GM12878 (cell line): ENCODE results near the gene ZDHHC11B. TPM values are rescaled to one million over a fixed set of nuclear protein-coding genes. Genes with fewer than 3 reads are reported as not detected.

Source experiments
- ATAC-seq: fragments of 200-7000 bp; cut with Tn5 transposase; 3 replicates; pipeline ENCODE4 v1.9.1; 2020; ENCODE audit warnings: mild to moderate bottlenecking, moderate library complexity
- BruUV-seq: library from RNA; stranded (reverse); fragments of 400-500 nt; replicated peaks from 2 replicates; lab custom pipeline; 2021; lab: Mats Ljungman, UMichigan
- CTCF ChIA-PET: fragments of 300-600 bp; sonication (Branson Sonifier 250); formaldehyde crosslinking; extraction: SDS; loops from one replicate; lab custom pipeline; 2021; ENCODE audit warnings: inconsistent platforms; lab: Yijun Ruan, JAX
- POLR2A ChIA-PET: fragments of 350-600 bp; formaldehyde crosslinking; extraction: SDS; loops from one replicate; lab custom pipeline; 2021; ENCODE audit warnings: inconsistent platforms; lab: Charles Lee
- RAD21 ChIA-PET: fragments of 300-600 bp; sonication (Branson Sonifier 250); formaldehyde crosslinking; loops from one replicate; lab custom pipeline; 2023; ENCODE audit warnings: antibody characterized with exemption; ENCODE audit not compliant: unreplicated experiment; lab: Charles Lee
- SMC1A ChIA-PET: fragments of 300-600 bp; sonication (Branson Sonifier 250); formaldehyde crosslinking; loops from one replicate; lab custom pipeline; 2023; ENCODE audit not compliant: unreplicated experiment, uncharacterized antibody; lab: Charles Lee
- DNase-seq: peaks from one replicate; pipeline ENCODE4 v3.0.0-alpha.2; 2011; ENCODE audit warnings: low read depth, low spot score
- FAIRE-seq: peaks from 3 replicates; lab custom pipeline; 2011; peaks lifted over from hg19 to GRCh38; lab: Jason Lieb, UNC
- H2AFZ ChIP-seq: 2 replicates; pipeline ENCODE4 v1.6.0; 2011; ENCODE audit warnings: low read depth, low read length, control low read depth; ENCODE audit not compliant: control insufficient read depth
- H3K27ac ChIP-seq: 2 replicates; pipeline ENCODE4 v1.5.1; 2011; ENCODE audit warnings: control low read depth; ENCODE audit not compliant: control insufficient read depth, insufficient read depth
- H3K27me3 ChIP-seq, 2 experiments: replicated peaks in 1 of 2; 2 replicates each; pipeline versions ENCODE4 v1.6.0 to v1.6.1; 2011; ENCODE audit warnings: low read length in 1 of 2; ENCODE audit not compliant: control insufficient read depth in 2 of 2, insufficient read depth in 2 of 2
- H3K36me3 ChIP-seq, 2 experiments: 2 replicates each; pipeline ENCODE4 v1.5.1; 2011; ENCODE audit warnings: low read length in 1 of 2; ENCODE audit not compliant: control insufficient read depth in 2 of 2, insufficient read depth in 2 of 2
- H3K4me1 ChIP-seq: 2 replicates; pipeline ENCODE4 v1.6.1; 2011; ENCODE audit warnings: mild to moderate bottlenecking, low read length, moderate library complexity, mixed read lengths; ENCODE audit not compliant: control insufficient read depth, insufficient read depth
- H3K4me2 ChIP-seq: 2 replicates; pipeline ENCODE4 v1.6.0; 2011; ENCODE audit warnings: control low read depth; ENCODE audit not compliant: control insufficient read depth, insufficient read depth
- H3K4me3 ChIP-seq: fragments of 200-600 bp; sonication (generic); 2 replicates; pipeline ENCODE4 v1.5.1; 2016
- H3K79me2 ChIP-seq: 2 replicates; pipeline ENCODE4 v1.6.0; 2011; ENCODE audit warnings: low read length; ENCODE audit not compliant: control insufficient read depth, insufficient read depth
- H3K9ac ChIP-seq: 2 replicates; pipeline ENCODE4 v1.8.0; 2011; ENCODE audit warnings: low read length, control low read depth, mixed read lengths; ENCODE audit not compliant: control insufficient read depth, insufficient read depth
- H3K9me3 ChIP-seq: replicated peaks from 3 replicates; pipeline ENCODE4 v1.5.1; 2011; ENCODE audit warnings: mild to moderate bottlenecking, low read length; ENCODE audit not compliant: control insufficient read depth, insufficient read depth
- H4K20me1 ChIP-seq: 2 replicates; pipeline ENCODE4 v1.6.0; 2011; ENCODE audit not compliant: control insufficient read depth, insufficient read depth
- BCL11A ChIP-seq: IDR thresholded peaks from 2 replicates; pipeline ENCODE4 v1.6.1; 2011; ENCODE audit warnings: low read depth, low read length
- EGR1 ChIP-seq, 2 experiments: IDR thresholded peaks; 1 replicate in 1 of 2; 2 replicates in 1 of 2; pipeline ENCODE4 v1.6.1; 2011 to 2012; ENCODE audit warnings: low read depth in 2 of 2, low read length in 2 of 2, borderline replicate concordance in 1 of 2, mild to moderate bottlenecking in 1 of 2, moderate library complexity in 1 of 2
- FOS ChIP-seq: IDR thresholded peaks from 3 replicates; pipeline ENCODE4 v1.6.1; 2011; ENCODE audit warnings: borderline replicate concordance; ENCODE audit not compliant: insufficient read length; ENCODE audit errors: extremely low read depth
- IKZF2 ChIP-seq, 2 experiments: fragments of 450-650 bp; IDR thresholded peaks; 2 replicates each; pipeline ENCODE4 v1.6.1; 2017; ENCODE audit warnings: mild to moderate bottlenecking in 2 of 2, moderate library complexity in 2 of 2
- NRF1 ChIP-seq: conservative IDR thresholded peaks from 2 replicates; pipeline ENCODE4 v1.6.1; 2011; ENCODE audit warnings: mild to moderate bottlenecking, low read depth, low read length, improper control_type of control experiment
- PML ChIP-seq: IDR thresholded peaks from 2 replicates; pipeline ENCODE4 v1.6.1; 2012; ENCODE audit warnings: low read length, inconsistent platforms
- RAD21 ChIP-seq: IDR thresholded peaks from 2 replicates; pipeline ENCODE4 v1.6.1; 2011; ENCODE audit warnings: mild to moderate bottlenecking, low read depth, low read length, moderate library complexity; ENCODE audit not compliant: insufficient read depth
- RELA ChIP-seq: fragments of 450-650 bp; IDR thresholded peaks from 2 replicates; pipeline ENCODE4 v1.8.0; 2014; ENCODE audit warnings: borderline replicate concordance; ENCODE audit not compliant: partially characterized antibody
- SPI1 ChIP-seq: IDR thresholded peaks from 2 replicates; pipeline ENCODE4 v1.6.1; 2011; ENCODE audit warnings: low read depth, mild to moderate bottlenecking, low read length, moderate library complexity, borderline replicate concordance; ENCODE audit not compliant: insufficient read depth
- ZNF217 ChIP-seq: fragments of 450-650 bp; IDR thresholded peaks from 2 replicates; pipeline ENCODE4 v1.6.1; 2017; ENCODE audit warnings: antibody characterized with exemption, mild to moderate bottlenecking
- ZNF384 ChIP-seq: IDR thresholded peaks from 2 replicates; pipeline ENCODE4 v1.6.1; 2012; ENCODE audit warnings: low read depth, mild to moderate bottlenecking, low read length, improper control_type of control experiment, borderline replicate concordance
- ZZZ3 ChIP-seq: IDR thresholded peaks from 2 replicates; pipeline ENCODE4 v1.6.1; 2011; ENCODE audit warnings: low read depth; ENCODE audit not compliant: control insufficient read depth, insufficient read length
- WGBS: methylation state at CpG from one replicate; pipeline ENCODE4 v1.1.6; 2016; ENCODE audit warnings: low lambda C conversion rate; ENCODE audit not compliant: insufficient replicate concordance, insufficient coverage; ENCODE audit errors: missing lambda C conversion rate; 5-methylcytosine and 5-hydroxymethylcytosine counted together
- in situ Hi-C: fragments of 300-500 bp; cut with MboI; formaldehyde crosslinking; loops from 9 replicates; pipeline ENCODE4 v1.14.3; 2018; ENCODE audit warnings: mixed read lengths
- intact Hi-C: fragments of 100-400 bp; cut with micrococcal nuclease; formaldehyde crosslinking; loops from one replicate; pipeline ENCODE4 v1.14.2; 2022; ENCODE audit not compliant: unreplicated experiment
- polyA plus RNA-seq, 11 experiments: library from polyadenylated mRNA; depleted of rRNA in 4 of 11; unstranded in 6 of 11; stranded (reverse) in 5 of 11; fragments of >200 nt; fragmentation: Nextera tagmentation in 4 of 11; fragmentation: Illumina TruSeq in 1 of 11; extraction: Ambion mirVana in 4 of 11; extraction: Trizol in 1 of 11; gene quantifications; 1 replicate in 1 of 11; 2 replicates in 10 of 11; pipeline versions ENCODE4 v1.2.1 to v1.2.3, GENCODE V29; 2011 to 2016; ENCODE audit warnings: inconsistent platforms in 2 of 11, missing spikeins in 2 of 11, low read depth in 1 of 11
- total RNA-seq, 4 experiments: library from RNA; depleted of rRNA in 3 of 4; stranded (reverse); fragments of >200 nt in 3 of 4; fragmentation: Illumina TruSeq in 1 of 4; extraction: Trizol in 1 of 4; gene quantifications; 2 replicates each; pipeline versions ENCODE4 v1.2.1 to v1.2.3, GENCODE V29; 2013 to 2021
- TF ChIP-seq, protein P1 (sequence below): fragments of 450-650 bp; formaldehyde crosslinking; IDR thresholded peaks from 2 replicates; pipeline ENCODE4 v1.4.0; 2020; ENCODE audit warnings: mild to moderate bottlenecking, moderate library complexity
- TF ChIP-seq, protein P2 (sequence below): fragments of 450-650 bp; IDR thresholded peaks from 2 replicates; pipeline ENCODE4 v1.6.1; 2017; ENCODE audit warnings: antibody characterized with exemption, mild to moderate bottlenecking, moderate library complexity

Gene ZDHHC11B
- total and polyA plus RNA-seq, 10 of the 15 experiments (the other 5 are each of a cell fraction or from before 2014, with no cell fraction given) = 0.01 to 0.10 (median 0.09) TPM; not detected in 7

DNA sequence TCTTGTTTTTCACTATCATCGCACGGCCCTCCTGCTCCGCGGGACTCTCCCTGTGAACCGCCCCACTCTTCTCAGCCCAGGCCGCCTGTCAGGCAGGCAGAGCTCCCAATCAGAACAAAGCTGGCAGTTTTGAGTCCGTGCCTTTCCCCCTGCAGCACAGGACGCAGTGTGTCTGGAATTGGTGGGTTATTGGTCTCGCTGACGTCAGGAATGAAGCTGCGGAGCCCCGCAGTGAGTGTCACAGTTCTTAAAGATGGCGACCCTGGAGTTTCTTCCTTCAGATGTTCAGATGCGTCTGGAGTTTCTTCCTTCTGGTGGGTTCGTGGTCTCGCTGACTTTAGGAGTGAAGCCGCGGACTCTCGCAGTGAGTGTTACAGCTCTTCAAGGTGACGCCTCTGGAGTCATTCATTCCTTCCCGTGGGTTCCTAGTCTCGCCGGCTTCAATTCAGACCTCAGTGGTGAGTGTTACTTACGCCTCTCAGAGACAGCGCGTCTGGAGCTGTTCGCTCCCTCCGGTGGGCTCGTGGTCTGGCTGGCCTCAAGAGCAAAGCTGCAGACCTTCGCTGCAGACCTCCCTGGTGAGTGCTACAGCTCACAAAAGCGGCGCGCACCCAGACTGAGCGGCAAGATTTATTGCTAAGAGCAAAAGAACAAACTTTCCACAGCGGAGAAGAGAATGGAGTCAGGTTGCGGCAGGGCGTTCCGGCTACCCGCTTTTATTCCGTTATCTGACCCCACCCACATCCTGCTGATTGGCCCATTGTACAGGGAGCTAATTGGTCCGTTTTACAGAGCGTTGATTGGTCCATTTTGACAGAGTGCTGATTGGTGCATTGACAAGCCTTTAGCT is 7.4 kb downstream of the ZDHHC11B start:
- Histone ChIP-seq H3K79me2 (no peaks in the 10 kb centered on the region), H3K9me3 (no peaks in the 10 kb centered on the region), H3K4me2 (no peak overlapping the region), H4K20me1 (no peaks in the 10 kb centered on the region)
- SMC1A ChIA-PET = no interaction called here
- no peak for TF ChIP-seq FOS
- no peak for TF ChIP-seq IKZF2 (IDR thresholded peaks at IDR 0.05)
- no peak for TF ChIP-seq EGR1 (IDR thresholded peaks at IDR 0.05; ENCODE audit: borderline replicate concordance in 1 of 2, low read depth in 2 of 2, low read length in 2 of 2)
- TF ChIP-seq, protein P1, sequence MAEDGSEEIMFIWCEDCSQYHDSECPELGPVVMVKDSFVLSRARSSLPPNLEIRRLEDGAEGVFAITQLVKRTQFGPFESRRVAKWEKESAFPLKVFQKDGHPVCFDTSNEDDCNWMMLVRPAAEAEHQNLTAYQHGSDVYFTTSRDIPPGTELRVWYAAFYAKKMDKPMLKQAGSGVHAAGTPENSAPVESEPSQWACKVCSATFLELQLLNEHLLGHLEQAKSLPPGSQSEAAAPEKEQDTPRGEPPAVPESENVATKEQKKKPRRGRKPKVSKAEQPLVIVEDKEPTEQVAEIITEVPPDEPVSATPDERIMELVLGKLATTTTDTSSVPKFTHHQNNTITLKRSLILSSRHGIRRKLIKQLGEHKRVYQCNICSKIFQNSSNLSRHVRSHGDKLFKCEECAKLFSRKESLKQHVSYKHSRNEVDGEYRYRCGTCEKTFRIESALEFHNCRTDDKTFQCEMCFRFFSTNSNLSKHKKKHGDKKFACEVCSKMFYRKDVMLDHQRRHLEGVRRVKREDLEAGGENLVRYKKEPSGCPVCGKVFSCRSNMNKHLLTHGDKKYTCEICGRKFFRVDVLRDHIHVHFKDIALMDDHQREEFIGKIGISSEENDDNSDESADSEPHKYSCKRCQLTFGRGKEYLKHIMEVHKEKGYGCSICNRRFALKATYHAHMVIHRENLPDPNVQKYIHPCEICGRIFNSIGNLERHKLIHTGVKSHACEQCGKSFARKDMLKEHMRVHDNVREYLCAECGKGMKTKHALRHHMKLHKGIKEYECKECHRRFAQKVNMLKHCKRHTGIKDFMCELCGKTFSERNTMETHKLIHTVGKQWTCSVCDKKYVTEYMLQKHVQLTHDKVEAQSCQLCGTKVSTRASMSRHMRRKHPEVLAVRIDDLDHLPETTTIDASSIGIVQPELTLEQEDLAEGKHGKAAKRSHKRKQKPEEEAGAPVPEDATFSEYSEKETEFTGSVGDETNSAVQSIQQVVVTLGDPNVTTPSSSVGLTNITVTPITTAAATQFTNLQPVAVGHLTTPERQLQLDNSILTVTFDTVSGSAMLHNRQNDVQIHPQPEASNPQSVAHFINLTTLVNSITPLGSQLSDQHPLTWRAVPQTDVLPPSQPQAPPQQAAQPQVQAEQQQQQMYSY (CRISPR knock-in tag) = no peak
- no peak for TF ChIP-seq SPI1
- TF ChIP-seq RELA = no peak
- TF ChIP-seq PML = no peak
- TF ChIP-seq NRF1 = no peak
- no peak for TF ChIP-seq BCL11A
- no peak for TF ChIP-seq ZNF217
- no peak for TF ChIP-seq ZNF384
- no peak for TF ChIP-seq ZZZ3
- no peak for TF ChIP-seq RAD21
- TF ChIP-seq, protein P2, sequence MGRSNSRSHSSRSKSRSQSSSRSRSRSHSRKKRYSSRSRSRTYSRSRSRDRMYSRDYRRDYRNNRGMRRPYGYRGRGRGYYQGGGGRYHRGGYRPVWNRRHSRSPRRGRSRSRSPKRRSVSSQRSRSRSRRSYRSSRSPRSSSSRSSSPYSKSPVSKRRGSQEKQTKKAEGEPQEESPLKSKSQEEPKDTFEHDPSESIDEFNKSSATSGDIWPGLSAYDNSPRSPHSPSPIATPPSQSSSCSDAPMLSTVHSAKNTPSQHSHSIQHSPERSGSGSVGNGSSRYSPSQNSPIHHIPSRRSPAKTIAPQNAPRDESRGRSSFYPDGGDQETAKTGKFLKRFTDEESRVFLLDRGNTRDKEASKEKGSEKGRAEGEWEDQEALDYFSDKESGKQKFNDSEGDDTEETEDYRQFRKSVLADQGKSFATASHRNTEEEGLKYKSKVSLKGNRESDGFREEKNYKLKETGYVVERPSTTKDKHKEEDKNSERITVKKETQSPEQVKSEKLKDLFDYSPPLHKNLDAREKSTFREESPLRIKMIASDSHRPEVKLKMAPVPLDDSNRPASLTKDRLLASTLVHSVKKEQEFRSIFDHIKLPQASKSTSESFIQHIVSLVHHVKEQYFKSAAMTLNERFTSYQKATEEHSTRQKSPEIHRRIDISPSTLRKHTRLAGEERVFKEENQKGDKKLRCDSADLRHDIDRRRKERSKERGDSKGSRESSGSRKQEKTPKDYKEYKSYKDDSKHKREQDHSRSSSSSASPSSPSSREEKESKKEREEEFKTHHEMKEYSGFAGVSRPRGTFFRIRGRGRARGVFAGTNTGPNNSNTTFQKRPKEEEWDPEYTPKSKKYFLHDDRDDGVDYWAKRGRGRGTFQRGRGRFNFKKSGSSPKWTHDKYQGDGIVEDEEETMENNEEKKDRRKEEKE = no peak
- TF ChIP-seq, all 136 proteins: peak for 0
- Histone ChIP-seq H3K4me1 (no peaks in the 10 kb centered on the region), H3K36me3 (no peaks in the 10 kb centered on the region), H3K27ac (no peak overlapping the region), H3K9ac (no peak overlapping the region), H3K27me3 (no peaks in the 10 kb centered on the region), H2AFZ (no peak overlapping the region), H3K4me3 (no peak overlapping the region)
- 74% methylated on average over 42 of the region's 42 CpGs for WGBS
- POLR2A ChIA-PET = no interaction called here
- FAIRE-seq = no peak
- intact Hi-C loops (no loop called here), in situ Hi-C loops (loop anchor here (5.0 kb wide), 1 partner anchor 95 kb away; no protein-coding TSS in a partner anchor)
- no peak for DNase-seq
- RAD21 ChIA-PET = no interaction called here
- no TSS peak for BruUV-seq
- CTCF ChIA-PET = no interaction called here
- ATAC-seq = no peak
